Adipocyte (in vitro differentiated cells): ENCODE results near the gene DUSP8.
"Not testable (repeated sequence)": the region's sequence is repeated elsewhere in the genome, so short reads cannot be mapped to it uniquely, and the experiment has no call there.

ENCODE experiments used
- DNase-seq: peaks from one replicate; pipeline ENCODE4 v3.0.0-alpha.2; 2015; ENCODE audit warnings: low read depth
- H3K27me3 ChIP-seq: replicated peaks from 2 replicates; pipeline ENCODE4 v1.7.0; 2013; ENCODE audit warnings: mild to moderate bottlenecking, low read length, moderate library complexity; ENCODE audit not compliant: control insufficient read depth, insufficient read depth
- H3K36me3 ChIP-seq: 2 replicates; pipeline ENCODE4 v1.7.0; 2013; ENCODE audit warnings: low read length, mild to moderate bottlenecking, moderate library complexity; ENCODE audit not compliant: control insufficient read depth, insufficient read depth, severe bottlenecking
- H3K4me1 ChIP-seq: 2 replicates; pipeline ENCODE4 v1.7.0; 2013; ENCODE audit warnings: mild to moderate bottlenecking, low read length, moderate library complexity; ENCODE audit not compliant: control insufficient read depth, insufficient read depth
- H3K4me3 ChIP-seq: 2 replicates; pipeline ENCODE4 v1.7.0; 2013; ENCODE audit warnings: mild to moderate bottlenecking, low read length, moderate library complexity
- H3K9ac ChIP-seq: 2 replicates; pipeline ENCODE4 v1.7.0; 2013; ENCODE audit warnings: mild to moderate bottlenecking, low read length, moderate library complexity
- H3K9me3 ChIP-seq: 2 replicates; pipeline ENCODE4 v1.7.0; 2013; ENCODE audit warnings: mild to moderate bottlenecking, low read length, moderate library complexity; ENCODE audit not compliant: control insufficient read depth

DUSP8 gene

GRCh38 chr11:1600626-1601025, 28.6 kb upstream of the DUSP8 start:
- H3K36me3 ChIP-seq = no peaks in the 10 kb centered on the region
- H3K9me3 ChIP-seq = peaks cover 3% of the 10 kb centered on the region
- no peaks in the 10 kb centered on the region for H3K4me1 ChIP-seq
- H3K27me3 ChIP-seq = peaks cover 67% of the 10 kb centered on the region
- H3K9ac ChIP-seq = no peak overlapping the region
- H3K4me3 ChIP-seq = no peak overlapping the region
- no peak for DNase-seq

- Histone ChIP-seq H3K4me3 (no peak overlapping the region), H3K27me3 (peaks cover 64% of the 10 kb centered on the region), H3K9ac (no peak overlapping the region), H3K4me1 (no peaks in the 10 kb centered on the region), H3K9me3 (peaks cover 3% of the 10 kb centered on the region), H3K36me3 (no peaks in the 10 kb centered on the region)
- DNase-seq = no peak
Measured at GRCh38 chr11:1598816-1599215, 26.7 kb upstream of the DUSP8 start.

- DNase-seq, H3K9me3 ChIP-seq, H3K36me3 ChIP-seq, H3K4me1 ChIP-seq, H3K9ac ChIP-seq, H3K4me3 ChIP-seq: not testable (repeated sequence)
- H3K27me3 ChIP-seq = peaks cover 64% of the 10 kb centered on the region
Measured at GRCh38 chr11:1598406-1598805, 26.3 kb upstream of the DUSP8 start.

GRCh38 chr11:1597994-1598380, 25.9 kb upstream of the DUSP8 start, which contains the start of gene KRTAP5-2:
TSS of gene KRTAP5-2 (minus strand) at chr11:1598294. CDS start at chr11:1598250, 44 bp downstream.
- H3K36me3 ChIP-seq = no peaks in the 10 kb centered on the region
- peaks cover 3% of the 10 kb centered on the region for H3K9me3 ChIP-seq
- no peak within 1 kb of the TSS for H3K9ac ChIP-seq
- peaks cover 65% of the 10 kb centered on the region for H3K27me3 ChIP-seq
- no peaks in the 10 kb centered on the region for H3K4me1 ChIP-seq
- no peak for DNase-seq
- H3K4me3 ChIP-seq = no peak within 1 kb of the TSS

GRCh38 chr11:1597331-1597993, 25.4 kb upstream of the DUSP8 start:
- DNase-seq = no peak
- no peaks in the 10 kb centered on the region for H3K4me1 ChIP-seq
- H3K9ac ChIP-seq = no peak overlapping the region
- peaks cover 68% of the 10 kb centered on the region for H3K27me3 ChIP-seq
- H3K4me3 ChIP-seq = no peak overlapping the region
- H3K9me3 ChIP-seq = peaks cover 3% of the 10 kb centered on the region
- H3K36me3 ChIP-seq = no peaks in the 10 kb centered on the region

- H3K27me3 ChIP-seq = peaks cover 67% of the 10 kb centered on the region
- not testable (repeated sequence) for DNase-seq, H3K4me1 ChIP-seq
Measured at GRCh38 chr11:1596576-1597121, 24.6 kb upstream of the DUSP8 start.

GRCh38 chr11:1595994-1596575, 24.0 kb upstream of the DUSP8 start:
- not testable (repeated sequence) for H3K4me1 ChIP-seq, H3K9ac ChIP-seq, H3K36me3 ChIP-seq, H3K4me3 ChIP-seq, H3K9me3 ChIP-seq
- H3K27me3 ChIP-seq = peaks cover 63% of the 10 kb centered on the region
- peak; percentile 13 for DNase-seq

More at GRCh38 chr11:1596576-1597121, 24.6 kb upstream of the DUSP8 start:
- H3K9ac ChIP-seq, H3K36me3 ChIP-seq, H3K4me3 ChIP-seq, H3K9me3 ChIP-seq: not testable (repeated sequence)

- H3K4me1 ChIP-seq = no peaks in the 10 kb centered on the region
Measured at GRCh38 chr11:1592628-1593027, 20.6 kb upstream of the DUSP8 start.

GRCh38 chr11:1589996-1590395, 17.9 kb upstream of the DUSP8 start:
- Histone ChIP-seq H3K9ac (no peak overlapping the region), H3K9me3 (no peaks in the 10 kb centered on the region), H3K4me1 (no peaks in the 10 kb centered on the region), H3K4me3 (no peak overlapping the region), H3K36me3 (no peaks in the 10 kb centered on the region), H3K27me3 (peaks cover 43% of the 10 kb centered on the region)
- no peak for DNase-seq

More at GRCh38 chr11:1592628-1593027, 20.6 kb upstream of the DUSP8 start:
- DNase-seq = no peak
- H3K9ac ChIP-seq = no peak overlapping the region
- H3K4me3 ChIP-seq = no peak overlapping the region
- no peaks in the 10 kb centered on the region for H3K36me3 ChIP-seq
- H3K27me3 ChIP-seq = peaks cover 58% of the 10 kb centered on the region
- H3K9me3 ChIP-seq = no peaks in the 10 kb centered on the region

- H3K27me3 ChIP-seq = peaks cover 37% of the 10 kb centered on the region
- not testable (repeated sequence) for H3K4me3 ChIP-seq, H3K36me3 ChIP-seq, H3K9me3 ChIP-seq, H3K4me1 ChIP-seq, H3K9ac ChIP-seq
- DNase-seq = peak; percentile 15
Measured at GRCh38 chr11:1589191-1589963, 17.3 kb upstream of the DUSP8 start.

- no peak for DNase-seq
- Histone ChIP-seq H3K9ac (no peak overlapping the region), H3K4me3 (no peak overlapping the region), H3K9me3 (no peaks in the 10 kb centered on the region), H3K36me3 (no peaks in the 10 kb centered on the region), H3K27me3 (peaks cover 30% of the 10 kb centered on the region), H3K4me1 (no peaks in the 10 kb centered on the region)
Measured at GRCh38 chr11:1586699-1587098, 14.6 kb upstream of the DUSP8 start.
